SH-SY5Y (cell line): ENCODE results near the gene MBOAT2.

Source experiments
- GATA2 ChIP-seq: IDR thresholded peaks from 2 replicates; pipeline ENCODE4 v1.6.1; 2011; ENCODE audit warnings: mild to moderate bottlenecking, low read depth, low read length
- GATA3 ChIP-seq: IDR thresholded peaks from 2 replicates; pipeline ENCODE4 v1.6.1; 2011; ENCODE audit warnings: low read depth, mild to moderate bottlenecking, low read length, moderate library complexity

- TF ChIP-seq GATA2, result no peak
- no peak for TF ChIP-seq GATA3
Measured at GRCh38 chr2:8888963-8889362, 114.5 kb downstream of the MBOAT2 start.
